Right kidney (tissue), 1 donor: Measurements from ENCODE around the gene LDB3.
A peak's percentile ranks its signal among the peaks of the same experiment; 100 is the strongest.

Experiments
- DNase-seq: peaks from one replicate; pipeline ENCODE4 v3.0.0-alpha.2; 2016

Gene LDB3

GRCh38 chr10:86665218-86665607 lies 3.1 kb upstream of the LDB3 start:
- DNase-seq, result no peak

GRCh38 chr10:86665868-86666267 lies 2.4 kb upstream of the LDB3 start:
- no peak for DNase-seq

GRCh38 chr10:86666538-86666937 lies 1.8 kb upstream of the LDB3 start:
- no peak for DNase-seq

- DNase-seq, result no peak
These were observed 710 bp upstream of the LDB3 start for GRCh38 chr10:86667421-86668181.

GRCh38 chr10:86670290-86670811 lies 2.0 kb downstream of the LDB3 start:
- no peak for DNase-seq

GRCh38 chr10:86670876-86671275 lies 2.6 kb downstream of the LDB3 start:
- DNase-seq, result no peak

- no peak for DNase-seq
These were observed 3.1 kb downstream of the LDB3 start for GRCh38 chr10:86671419-86671818.

GRCh38 chr10:86671985-86672710 lies 3.8 kb downstream of the LDB3 start:
- DNase-seq, result peak; percentile 52

GRCh38 chr10:86673216-86673826 lies 5.0 kb downstream of the LDB3 start:
- DNase-seq, result no peak

GRCh38 chr10:86673827-86674581 lies 5.7 kb downstream of the LDB3 start:
- DNase-seq, result peak; percentile 44

- DNase-seq, result no peak
These were observed 6.6 kb downstream of the LDB3 start for GRCh38 chr10:86674912-86675311.

- DNase-seq, result no peak
These were observed 9.1 kb downstream of the LDB3 start for GRCh38 chr10:86677374-86677773.

GRCh38 chr10:86678999-86679792 lies 10.9 kb downstream of the LDB3 start:
- DNase-seq, result no peak

- DNase-seq, result no peak
These were observed 12.7 kb downstream of the LDB3 start for GRCh38 chr10:86681047-86681446.

- no peak for DNase-seq
These were observed 13.5 kb downstream of the LDB3 start for GRCh38 chr10:86681722-86682386.

- DNase-seq, result no peak
These were observed 14.4 kb downstream of the LDB3 start for GRCh38 chr10:86682675-86683074.

- no peak for DNase-seq
These were observed 16.2 kb downstream of the LDB3 start for GRCh38 chr10:86684331-86685097.

GRCh38 chr10:86685416-86685815 lies 17.1 kb downstream of the LDB3 start:
- DNase-seq, result no peak

- no peak for DNase-seq
These were observed 17.8 kb downstream of the LDB3 start for GRCh38 chr10:86685893-86686632.

- DNase-seq, result no peak
These were observed 18.7 kb downstream of the LDB3 start for GRCh38 chr10:86686972-86687371.
